GM12873 (cell line): ENCODE measurements around the gene UCHL1.

Source experiments
- TF ChIP-seq, protein P1 (sequence below): IDR thresholded peaks from 2 replicates; pipeline ENCODE4 v1.5.1; 2012; ENCODE audit warnings: low read depth, mild to moderate bottlenecking, moderate library complexity, low read length, control low read depth; ENCODE audit not compliant: insufficient read depth; ENCODE audit errors: missing control alignments

UCHL1 gene

DNA sequence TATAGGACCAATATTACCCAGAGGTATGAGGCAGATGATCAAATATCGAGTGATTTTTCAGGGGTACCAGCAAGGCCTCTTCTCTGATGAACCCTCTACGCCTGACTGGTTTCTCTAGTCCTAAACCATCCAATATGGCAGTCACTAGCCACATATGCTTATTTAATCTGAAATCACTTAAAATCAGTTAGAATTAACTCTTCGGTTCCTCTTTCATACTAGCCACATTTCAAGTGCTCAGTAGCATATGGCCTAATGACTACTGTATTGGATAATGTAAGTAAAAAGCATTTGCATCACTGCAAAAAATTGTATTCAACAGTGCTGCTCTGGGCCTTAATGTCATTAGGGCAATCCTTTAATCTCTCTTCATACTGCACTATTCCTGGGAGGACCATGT, 38.0 kb upstream of the UCHL1 start:
- TF ChIP-seq, protein P1, sequence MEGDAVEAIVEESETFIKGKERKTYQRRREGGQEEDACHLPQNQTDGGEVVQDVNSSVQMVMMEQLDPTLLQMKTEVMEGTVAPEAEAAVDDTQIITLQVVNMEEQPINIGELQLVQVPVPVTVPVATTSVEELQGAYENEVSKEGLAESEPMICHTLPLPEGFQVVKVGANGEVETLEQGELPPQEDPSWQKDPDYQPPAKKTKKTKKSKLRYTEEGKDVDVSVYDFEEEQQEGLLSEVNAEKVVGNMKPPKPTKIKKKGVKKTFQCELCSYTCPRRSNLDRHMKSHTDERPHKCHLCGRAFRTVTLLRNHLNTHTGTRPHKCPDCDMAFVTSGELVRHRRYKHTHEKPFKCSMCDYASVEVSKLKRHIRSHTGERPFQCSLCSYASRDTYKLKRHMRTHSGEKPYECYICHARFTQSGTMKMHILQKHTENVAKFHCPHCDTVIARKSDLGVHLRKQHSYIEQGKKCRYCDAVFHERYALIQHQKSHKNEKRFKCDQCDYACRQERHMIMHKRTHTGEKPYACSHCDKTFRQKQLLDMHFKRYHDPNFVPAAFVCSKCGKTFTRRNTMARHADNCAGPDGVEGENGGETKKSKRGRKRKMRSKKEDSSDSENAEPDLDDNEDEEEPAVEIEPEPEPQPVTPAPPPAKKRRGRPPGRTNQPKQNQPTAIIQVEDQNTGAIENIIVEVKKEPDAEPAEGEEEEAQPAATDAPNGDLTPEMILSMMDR: no peak

GRCh38 chr4:41219421-41219950, 37.2 kb upstream of the UCHL1 start:
- TF ChIP-seq, protein P1: no peak

GRCh38 chr4:41221850-41222645, 34.7 kb upstream of the UCHL1 start:
- TF ChIP-seq, protein P1: no peak

- TF ChIP-seq, protein P1: no peak
These were observed 28.8 kb upstream of the UCHL1 start for GRCh38 chr4:41227902-41228301.

GRCh38 chr4:41232406-41232805, 24.3 kb upstream of the UCHL1 start:
- TF ChIP-seq, protein P1: peak; percentile 28

- TF ChIP-seq, protein P1: no peak
These were observed 23.9 kb upstream of the UCHL1 start for GRCh38 chr4:41232856-41233255.

GRCh38 chr4:41236032-41236431, 20.7 kb upstream of the UCHL1 start:
- TF ChIP-seq, protein P1: no peak
